Thymus (tissue), 11 donors: ENCODE results near the gene TNFRSF14. TPM values are rescaled to one million over a fixed set of nuclear protein-coding genes. Genes with fewer than 3 reads are reported as not detected.
"Not testable (repeated sequence)": the region's sequence is repeated elsewhere in the genome, so short reads cannot be mapped to it uniquely, and the experiment has no call there.

ENCODE experiments used
- DNase-seq, 9 donors: peaks; one replicate each; pipeline ENCODE4 v3.0.0-alpha.2; 2013; ENCODE audit warnings: low spot score in 9 of 9, low read depth in 6 of 9, missing footprints in 1 of 9
- H3K27ac ChIP-seq, 2 donors: one replicate each; pipeline ENCODE4 v1.5.1; 2013; ENCODE audit warnings: control low read depth in 1 of 2, low read depth in 1 of 2, low read length in 1 of 2, mild to moderate bottlenecking in 1 of 2, moderate library complexity in 1 of 2
- H3K27me3 ChIP-seq, 2 donors: one replicate each; pipeline ENCODE4 v1.5.1; 2013; ENCODE audit warnings: low read length in 1 of 2; ENCODE audit not compliant: control insufficient read depth in 2 of 2, insufficient read depth in 1 of 2
- H3K36me3 ChIP-seq, 2 donors: one replicate each; pipeline ENCODE4 v1.5.1; 2013; ENCODE audit warnings: low read length in 1 of 2, mild to moderate bottlenecking in 1 of 2, moderate library complexity in 1 of 2; ENCODE audit not compliant: control insufficient read depth in 2 of 2, insufficient read depth in 2 of 2
- H3K4me1 ChIP-seq, 2 donors: one replicate each; pipeline ENCODE4 v1.5.1; 2013; ENCODE audit warnings: low read length in 2 of 2; ENCODE audit not compliant: control insufficient read depth in 2 of 2, insufficient read depth in 2 of 2
- H3K4me3 ChIP-seq, 2 donors: one replicate each; pipeline ENCODE4 v1.5.1; 2013; ENCODE audit warnings: low read length in 2 of 2, control low read depth in 1 of 2, mild to moderate bottlenecking in 1 of 2
- H3K9me3 ChIP-seq, 2 donors: one replicate each; pipeline ENCODE4 v1.5.1; 2013; ENCODE audit warnings: low read length in 1 of 2, mild to moderate bottlenecking in 1 of 2; ENCODE audit not compliant: control insufficient read depth in 2 of 2, insufficient read depth in 1 of 2
- WGBS: extraction: QIAGEN DNeasy Blood & Tissue Kit; methylation state at CpG from one replicate; pipeline ENCODE4 v1.1.7; 2013; 5-methylcytosine and 5-hydroxymethylcytosine counted together
- polyA plus RNA-seq: library from polyadenylated mRNA; stranded (reverse); fragments of 200-250 nt; gene quantifications from one replicate; pipeline ENCODE4 v1.2.3, GENCODE V29; 2013
- total RNA-seq: library from RNA; stranded (reverse); fragments of 120-200 nt; gene quantifications from one replicate; pipeline ENCODE4 v1.2.4, GENCODE V29; 2013
- donor health status: healthy.

Gene TNFRSF14
- total and polyA plus RNA-seq, 2 donors, result 72.4 to 233 TPM

DNA sequence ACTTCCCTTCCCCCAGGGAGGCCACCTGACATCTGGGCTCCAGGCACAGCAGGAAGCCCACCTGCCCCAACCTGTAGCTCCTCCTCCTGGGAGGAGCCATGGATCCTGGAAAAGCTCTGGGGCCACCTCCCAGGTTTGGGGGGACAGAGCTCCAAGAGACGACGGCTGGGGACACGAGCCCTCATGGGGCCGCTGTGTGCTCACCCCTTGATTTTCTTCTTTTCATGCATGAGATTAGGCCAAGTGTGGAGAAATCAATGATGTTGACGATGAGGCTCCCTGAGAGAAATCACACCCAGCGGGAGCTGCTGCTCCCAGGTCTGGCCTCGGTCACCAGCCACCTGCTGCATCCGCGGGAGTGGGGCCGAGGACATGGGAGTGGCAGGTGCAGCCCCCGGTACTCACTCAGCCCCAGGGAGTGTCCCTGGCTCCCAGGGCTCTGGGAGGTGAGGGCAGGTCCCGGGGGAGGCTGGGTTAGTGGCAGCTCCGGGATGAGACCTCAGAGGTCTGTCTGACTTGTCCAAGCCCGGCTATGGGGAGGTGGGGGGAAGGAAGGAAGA, 8.7 kb downstream of the TNFRSF14 start:
- Histone ChIP-seq H3K27me3 (no peaks in the 10 kb centered on the region), H3K4me1 (no peaks in the 10 kb centered on the region), H3K4me3 (no peak overlapping the region), H3K9me3 (no peaks in the 10 kb centered on the region), H3K36me3 (peaks cover 9 to 26% of the 10 kb centered on the region in 2 donors), H3K27ac (no peak overlapping the region)
- DNase-seq, result no peak
- WGBS, result 76% methylated on average over 14 of the region's 14 CpGs

DNA sequence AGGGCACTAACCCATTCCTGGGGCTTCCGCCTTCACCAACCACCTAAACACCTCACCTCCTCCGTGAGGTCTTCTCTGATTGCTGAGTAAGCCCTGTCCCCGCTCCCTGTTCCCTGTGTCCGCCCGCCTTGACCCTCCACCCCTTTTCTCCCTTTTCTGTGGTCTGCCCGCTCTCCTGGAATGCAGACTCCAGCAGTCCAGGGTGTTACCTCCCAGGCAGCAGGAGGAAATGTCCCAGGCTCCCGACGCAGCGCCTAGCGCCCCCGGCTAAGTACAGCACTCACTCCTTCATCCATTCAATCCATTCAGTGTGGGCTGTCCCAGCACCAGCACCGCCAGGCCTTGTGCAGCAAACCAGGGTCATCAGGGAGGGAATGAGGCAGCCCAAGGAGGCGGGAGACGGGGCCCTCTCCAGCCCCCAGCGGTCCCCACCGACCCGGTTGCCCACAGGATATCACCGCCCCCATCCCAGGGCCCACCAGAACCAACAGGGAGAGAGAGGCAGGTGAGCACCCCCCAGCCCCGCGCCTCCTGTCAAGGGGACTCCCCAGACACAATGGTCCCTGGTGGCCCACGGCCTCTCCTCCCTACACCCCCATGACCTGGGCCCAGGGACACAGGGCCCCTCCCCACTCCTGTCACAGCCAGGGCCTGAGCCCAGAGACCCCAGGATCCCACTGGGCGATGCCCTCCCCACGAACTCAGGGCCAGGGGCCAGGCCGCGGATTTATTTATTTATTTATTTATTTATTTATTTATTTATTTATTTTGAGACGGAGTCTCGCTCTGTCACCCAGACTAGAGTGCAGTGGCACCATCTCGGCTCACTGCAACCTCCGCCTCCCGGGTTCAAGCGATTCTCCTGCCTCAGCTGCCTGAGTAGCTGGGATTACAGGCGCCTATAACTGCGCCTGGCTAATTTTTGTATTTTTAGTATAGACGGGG, 10.2 kb downstream of the TNFRSF14 start:
- WGBS, result 93% methylated on average over 34 of the region's 34 CpGs
- no peaks in the 10 kb centered on the region for H3K9me3 ChIP-seq
- DNase-seq, result no peak

DNA sequence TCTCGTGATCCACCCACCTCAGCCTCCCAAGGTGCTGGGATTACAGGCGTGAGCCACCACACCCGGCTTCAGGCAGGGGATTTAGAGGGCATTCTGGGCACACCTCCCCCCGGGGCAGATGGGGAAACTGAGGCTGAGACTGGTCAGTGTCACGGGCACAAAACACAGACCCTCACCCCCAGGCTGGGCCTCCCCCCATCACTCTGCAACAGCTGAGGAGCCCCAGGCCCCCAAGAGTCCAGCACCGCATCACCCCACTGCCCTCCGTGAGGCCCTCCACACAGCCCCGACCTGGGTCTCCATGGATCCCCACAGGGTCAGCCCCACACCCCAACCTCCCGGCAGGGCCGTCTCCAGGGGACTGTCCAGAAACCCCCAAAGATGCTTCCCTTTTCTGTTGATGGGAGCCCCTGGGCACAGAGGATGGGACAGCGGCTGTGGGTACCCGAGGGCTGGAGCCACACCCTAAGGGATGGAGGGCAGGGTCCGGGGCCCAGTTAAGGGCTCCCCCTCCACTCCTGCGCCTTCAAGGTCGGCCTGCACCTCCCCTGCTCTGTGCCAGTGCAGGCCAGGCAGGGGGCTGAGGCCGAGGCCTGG, 11.0 kb downstream of the TNFRSF14 start:
- no peak for DNase-seq

More for the DNA sequence above, 10.2 kb downstream of the TNFRSF14 start:
- Histone ChIP-seq H3K4me1 (no peaks in the 10 kb centered on the region), H3K27ac (no peak overlapping the region), H3K36me3 (peaks cover 9 to 17% of the 10 kb centered on the region in 2 donors), H3K27me3 (no peaks in the 10 kb centered on the region), H3K4me3 (no peak overlapping the region)

DNA sequence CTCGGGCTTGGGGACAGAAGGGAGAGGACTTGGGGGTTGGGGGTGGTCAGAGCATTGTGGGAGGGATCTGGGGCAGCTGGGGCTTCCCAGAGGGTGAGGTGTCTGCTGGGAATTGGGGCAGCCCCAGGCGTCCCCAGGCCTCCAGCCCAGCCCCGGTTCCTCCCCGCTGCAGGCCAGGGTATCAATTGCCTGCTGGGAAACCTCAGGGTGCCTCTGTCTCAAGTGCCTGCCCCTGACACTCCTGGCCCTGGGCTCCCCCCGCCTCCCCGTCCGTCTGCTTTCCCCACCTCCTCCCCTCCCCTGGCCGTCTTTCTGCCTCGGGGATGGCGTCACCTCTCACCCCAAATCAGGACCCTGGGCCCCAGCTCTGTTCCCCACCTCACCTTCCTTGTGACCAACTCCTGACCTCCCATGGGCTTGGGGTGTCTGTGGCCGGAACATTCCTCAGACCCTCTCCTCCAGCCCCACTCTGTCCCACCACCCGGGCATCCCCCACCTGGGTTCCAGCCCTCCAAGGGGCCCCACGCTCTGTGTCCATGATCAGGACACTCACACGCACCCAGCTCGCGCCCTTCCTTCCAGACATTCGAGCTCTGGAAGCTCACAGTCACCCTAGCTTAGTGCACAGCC, 12.1 kb downstream of the TNFRSF14 start:
- H3K4me1 ChIP-seq, H3K27me3 ChIP-seq, H3K9me3 ChIP-seq, DNase-seq, H3K36me3 ChIP-seq, H3K4me3 ChIP-seq, H3K27ac ChIP-seq: not testable (repeated sequence)
- WGBS, result 80% methylated on average over 13 of the region's 17 CpGs

More for the DNA sequence above, 11.0 kb downstream of the TNFRSF14 start:
- H3K27me3 ChIP-seq, result no peaks in the 10 kb centered on the region
- H3K4me3 ChIP-seq, result no peak overlapping the region
- WGBS, result 94% methylated on average over 16 of the region's 16 CpGs
- H3K36me3 ChIP-seq, result peaks cover 6 to 10% of the 10 kb centered on the region in 2 donors
- no peaks in the 10 kb centered on the region for H3K4me1 ChIP-seq
- H3K9me3 ChIP-seq, result no peaks in the 10 kb centered on the region
- no peak overlapping the region for H3K27ac ChIP-seq

DNA sequence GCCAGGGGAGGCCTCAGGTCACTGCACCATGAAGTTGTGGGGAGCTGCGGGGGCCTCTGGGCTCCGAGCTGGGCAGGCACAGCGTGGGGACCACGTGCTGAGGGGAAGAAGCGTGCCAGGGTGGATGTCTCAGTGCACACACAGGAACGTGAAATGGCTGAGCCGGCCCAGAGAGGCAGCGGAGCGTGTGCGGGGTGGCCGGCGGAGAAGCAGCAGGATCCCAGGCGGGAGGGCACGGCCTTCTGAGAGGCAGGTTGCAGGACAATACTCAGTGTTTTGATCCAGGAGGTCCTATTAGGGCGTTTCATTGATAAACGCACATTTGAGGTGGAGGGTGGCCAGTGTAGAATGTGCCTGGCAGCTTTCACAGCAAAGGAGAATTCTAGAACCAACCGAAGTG, 12.9 kb downstream of the TNFRSF14 start:
- WGBS, result 91% methylated on average over 17 of the region's 17 CpGs
- H3K27ac ChIP-seq, result no peak overlapping the region
- DNase-seq, result no peak

DNA sequence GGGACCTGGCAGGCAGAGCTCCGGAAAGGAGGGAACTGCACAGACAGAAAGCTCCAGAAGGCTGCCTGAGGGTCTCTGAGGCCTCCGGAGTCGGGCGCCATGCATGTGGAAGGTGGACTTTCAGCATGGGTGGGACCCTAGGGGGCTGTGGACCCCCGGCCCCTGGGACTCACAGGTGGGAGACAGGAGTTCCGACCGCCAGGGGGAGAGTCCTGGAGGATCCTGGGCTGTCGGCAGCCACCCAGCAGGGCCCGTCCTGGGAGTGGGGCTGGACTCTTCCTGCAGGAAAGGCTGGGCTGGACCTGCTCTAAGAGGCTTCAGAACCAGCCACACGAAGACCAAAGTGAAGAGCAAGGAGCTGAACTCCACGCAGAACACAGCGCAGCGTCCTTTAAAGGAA, 13.5 kb downstream of the TNFRSF14 start:
- H3K36me3 ChIP-seq, H3K27me3 ChIP-seq, H3K27ac ChIP-seq, H3K4me1 ChIP-seq, H3K9me3 ChIP-seq, H3K4me3 ChIP-seq, DNase-seq: not testable (repeated sequence)
- 90% methylated on average over 13 of the region's 13 CpGs for WGBS

More for the DNA sequence above, 12.9 kb downstream of the TNFRSF14 start:
- Histone ChIP-seq H3K36me3 (no peaks in the 10 kb centered on the region), H3K4me1 (no peaks in the 10 kb centered on the region), H3K4me3 (no peak overlapping the region), H3K27me3 (no peaks in the 10 kb centered on the region), H3K9me3 (peaks cover 0 to 5% of the 10 kb centered on the region in 2 donors)

DNA sequence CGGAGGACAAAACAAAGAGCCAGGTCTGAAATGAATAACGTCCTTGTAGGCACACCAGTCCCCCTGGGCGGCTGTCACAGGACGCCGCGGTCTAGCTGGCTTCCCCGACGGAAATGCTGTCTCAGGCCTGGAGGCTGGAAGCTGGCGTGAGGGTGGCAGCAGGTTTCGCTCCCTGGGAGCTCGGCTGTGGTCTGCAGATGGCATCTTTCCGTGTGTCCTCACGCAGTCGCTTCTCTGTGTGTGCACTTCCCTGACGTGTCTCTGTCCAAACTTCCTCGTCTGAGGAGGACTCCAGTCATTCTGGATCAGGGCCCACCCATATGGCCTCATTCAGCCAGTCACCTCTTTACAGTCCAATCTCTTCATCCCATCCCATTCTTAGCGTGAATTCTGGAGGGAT, 14.2 kb downstream of the TNFRSF14 start:
- no peaks in the 10 kb centered on the region for H3K27me3 ChIP-seq
- no peaks in the 10 kb centered on the region for H3K4me1 ChIP-seq
- H3K4me3 ChIP-seq, result no peak overlapping the region
- DNase-seq, result no peak
- H3K27ac ChIP-seq, result no peak overlapping the region
- H3K9me3 ChIP-seq, result peaks cover 0 to 5% of the 10 kb centered on the region in 2 donors
- WGBS, result 88% methylated on average over 17 of the region's 17 CpGs
- no peaks in the 10 kb centered on the region for H3K36me3 ChIP-seq

DNA sequence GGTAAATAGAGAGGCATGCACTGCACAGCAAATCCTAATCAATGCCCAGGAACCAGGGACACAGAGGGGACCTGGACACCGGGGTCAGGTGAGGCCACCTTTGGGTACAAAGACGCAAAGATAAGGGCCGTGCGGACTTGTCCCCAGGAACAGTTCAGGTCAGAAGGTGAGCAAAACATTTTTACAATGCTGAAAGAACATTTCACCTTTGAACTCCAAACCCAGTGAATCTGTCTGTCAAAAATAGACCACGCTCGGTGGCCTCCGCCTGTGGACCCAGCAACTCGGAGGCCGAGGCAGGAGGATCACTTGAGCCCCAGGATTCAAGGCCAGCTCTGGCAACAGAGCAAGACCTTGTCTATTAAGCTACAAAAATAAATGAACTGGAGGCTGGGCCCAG, 15.2 kb downstream of the TNFRSF14 start:
- Histone ChIP-seq H3K27ac (no peak overlapping the region), H3K9me3 (peaks cover 0 to 5% of the 10 kb centered on the region in 2 donors), H3K36me3 (no peaks in the 10 kb centered on the region), H3K27me3 (no peaks in the 10 kb centered on the region), H3K4me3 (no peak overlapping the region), H3K4me1 (peaks cover 0 to 9% of the 10 kb centered on the region in 2 donors)
- no peak for DNase-seq
- WGBS, result 98% methylated on average over 9 of the region's 9 CpGs
